ENCODE measurements around the gene SH3RF2.

SH3RF2 gene

DNA sequence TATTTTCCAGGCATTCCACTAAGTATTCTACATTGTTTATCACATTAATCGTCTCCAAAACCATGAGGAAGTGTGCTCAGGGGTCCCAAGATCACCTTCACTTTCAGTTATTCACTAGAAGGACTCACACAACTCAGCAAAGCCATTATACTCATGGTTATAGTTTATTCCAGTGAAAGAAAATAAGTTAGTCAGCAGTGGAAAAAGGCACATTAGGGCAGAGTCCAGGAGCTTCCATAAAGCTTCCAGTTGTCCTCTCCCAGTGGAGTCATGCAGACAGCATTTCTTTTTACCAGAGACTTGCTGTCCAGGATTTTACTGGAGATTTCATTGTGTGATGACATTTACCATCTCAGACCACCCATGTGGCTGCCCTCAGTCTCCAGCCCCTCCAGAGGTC lies 51.5 kb downstream of the SH3RF2 start:
- H4K20me1 ChIP-seq (ENCODE audit: insufficient read depth) = no peaks in the 10 kb centered on the region

DNA sequence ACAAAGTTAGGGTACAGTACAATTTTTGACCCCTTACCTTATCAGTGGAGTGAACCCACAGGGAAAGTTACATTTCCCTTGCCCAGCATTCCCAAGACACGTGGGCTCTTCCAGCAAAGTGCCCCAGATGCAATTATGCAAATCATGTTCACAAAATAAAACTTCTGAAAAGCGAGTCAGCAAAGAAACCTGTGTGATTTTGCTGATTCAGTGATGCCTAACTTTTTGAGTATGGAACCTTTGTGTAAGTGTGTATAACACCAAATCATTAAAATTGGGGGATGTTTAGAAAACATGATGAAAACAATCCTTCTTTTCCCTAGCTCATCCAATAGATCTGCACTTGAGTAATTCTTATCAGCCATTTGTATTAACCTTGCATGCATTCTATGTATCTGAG lies 52.6 kb downstream of the SH3RF2 start:
- Histone ChIP-seq H3K27me3 (ENCODE audit: insufficient read depth, low read depth) (no peaks in the 10 kb centered on the region), H3K9ac (no peak overlapping the region), H3K4me3 (IDR thresholded peaks at IDR 0.05; ENCODE audit: insufficient read depth, low read depth, low read length) (no peak overlapping the region), H4K20me1 (ENCODE audit: insufficient read depth) (no peaks in the 10 kb centered on the region), H2AFZ (ENCODE audit: low read depth) (no peak overlapping the region), H3K27ac (no peak overlapping the region), H3K4me1 (ENCODE audit: low read depth, poor library complexity, severe bottlenecking) (no peaks in the 10 kb centered on the region), H3K4me2 (no peak overlapping the region), H3K79me2 (ENCODE audit: insufficient read depth, low read depth) (no peaks in the 10 kb centered on the region), H3K36me3 (ENCODE audit: insufficient read depth) (no peaks in the 10 kb centered on the region)
- TF ChIP-seq, protein P1, sequence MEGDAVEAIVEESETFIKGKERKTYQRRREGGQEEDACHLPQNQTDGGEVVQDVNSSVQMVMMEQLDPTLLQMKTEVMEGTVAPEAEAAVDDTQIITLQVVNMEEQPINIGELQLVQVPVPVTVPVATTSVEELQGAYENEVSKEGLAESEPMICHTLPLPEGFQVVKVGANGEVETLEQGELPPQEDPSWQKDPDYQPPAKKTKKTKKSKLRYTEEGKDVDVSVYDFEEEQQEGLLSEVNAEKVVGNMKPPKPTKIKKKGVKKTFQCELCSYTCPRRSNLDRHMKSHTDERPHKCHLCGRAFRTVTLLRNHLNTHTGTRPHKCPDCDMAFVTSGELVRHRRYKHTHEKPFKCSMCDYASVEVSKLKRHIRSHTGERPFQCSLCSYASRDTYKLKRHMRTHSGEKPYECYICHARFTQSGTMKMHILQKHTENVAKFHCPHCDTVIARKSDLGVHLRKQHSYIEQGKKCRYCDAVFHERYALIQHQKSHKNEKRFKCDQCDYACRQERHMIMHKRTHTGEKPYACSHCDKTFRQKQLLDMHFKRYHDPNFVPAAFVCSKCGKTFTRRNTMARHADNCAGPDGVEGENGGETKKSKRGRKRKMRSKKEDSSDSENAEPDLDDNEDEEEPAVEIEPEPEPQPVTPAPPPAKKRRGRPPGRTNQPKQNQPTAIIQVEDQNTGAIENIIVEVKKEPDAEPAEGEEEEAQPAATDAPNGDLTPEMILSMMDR (conservative IDR thresholded peaks at IDR 0.05; ENCODE audit: low read depth, low read length) = no peak

More for the DNA sequence above, 51.5 kb downstream of the SH3RF2 start:
- Histone ChIP-seq H3K79me2 (ENCODE audit: insufficient read depth, low read depth) (no peaks in the 10 kb centered on the region), H2AFZ (ENCODE audit: low read depth) (no peak overlapping the region), H3K36me3 (ENCODE audit: insufficient read depth) (no peaks in the 10 kb centered on the region), H3K4me2 (no peak overlapping the region), H3K27ac (no peak overlapping the region), H3K4me3 (IDR thresholded peaks at IDR 0.05; ENCODE audit: insufficient read depth, low read depth, low read length) (no peak overlapping the region), H3K27me3 (ENCODE audit: insufficient read depth, low read depth) (no peaks in the 10 kb centered on the region), H3K4me1 (ENCODE audit: low read depth, poor library complexity, severe bottlenecking) (no peaks in the 10 kb centered on the region), H3K9ac (no peak overlapping the region)
- TF ChIP-seq, protein P1 (conservative IDR thresholded peaks at IDR 0.05; ENCODE audit: low read depth, low read length) = no peak

DNA sequence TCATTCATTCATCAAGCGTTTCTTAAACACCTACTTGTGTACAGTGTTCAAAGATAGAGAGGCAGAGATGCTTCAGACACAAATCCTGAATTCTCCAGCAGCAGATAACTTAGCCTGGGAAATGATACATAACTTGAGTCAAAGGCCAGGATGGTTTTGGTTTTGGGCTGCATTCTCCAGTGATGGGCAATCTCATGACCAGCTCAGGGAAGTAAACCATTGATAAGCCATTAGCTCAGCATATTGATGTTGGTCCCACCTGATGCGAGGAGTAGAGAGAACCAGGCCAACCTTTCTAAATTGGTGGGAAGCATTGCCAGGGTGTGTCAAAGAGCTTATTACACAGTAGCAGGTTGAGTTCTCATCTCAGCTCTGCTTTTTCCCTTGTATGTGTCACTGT lies 53.0 kb downstream of the SH3RF2 start:
- Histone ChIP-seq H3K9ac (no peak overlapping the region), H4K20me1 (ENCODE audit: insufficient read depth) (no peaks in the 10 kb centered on the region), H3K4me3 (IDR thresholded peaks at IDR 0.05; ENCODE audit: insufficient read depth, low read depth, low read length) (no peak overlapping the region), H2AFZ (ENCODE audit: low read depth) (no peak overlapping the region), H3K36me3 (ENCODE audit: insufficient read depth) (no peaks in the 10 kb centered on the region), H3K27ac (no peak overlapping the region), H3K4me1 (ENCODE audit: low read depth, poor library complexity, severe bottlenecking) (no peaks in the 10 kb centered on the region), H3K27me3 (ENCODE audit: insufficient read depth, low read depth) (no peaks in the 10 kb centered on the region), H3K79me2 (ENCODE audit: insufficient read depth, low read depth) (no peaks in the 10 kb centered on the region), H3K4me2 (no peak overlapping the region)
- TF ChIP-seq, protein P1 (conservative IDR thresholded peaks at IDR 0.05; ENCODE audit: low read depth, low read length) = no peak

DNA sequence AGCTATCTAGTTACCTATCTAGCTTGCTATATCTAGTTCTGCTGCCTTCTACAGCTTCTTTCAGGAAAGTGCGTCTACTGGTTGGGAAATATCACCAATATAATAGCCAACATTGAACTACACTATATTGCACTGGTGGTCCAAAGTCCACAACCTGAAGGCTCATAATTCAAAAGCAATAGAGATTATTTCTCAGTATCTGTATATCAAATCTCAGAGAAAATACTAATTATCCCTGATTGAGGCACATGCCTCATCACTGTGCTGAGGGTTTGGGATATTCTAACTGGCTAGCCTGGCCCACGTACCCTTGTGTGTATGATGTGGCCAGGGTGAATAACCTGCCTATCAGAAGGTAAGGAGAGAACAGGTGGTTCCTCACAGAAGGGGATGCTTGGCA lies 53.8 kb downstream of the SH3RF2 start:
- TF ChIP-seq, protein P1 (conservative IDR thresholded peaks at IDR 0.05; ENCODE audit: low read depth, low read length) = no peak
- Histone ChIP-seq H3K9ac (no peak overlapping the region), H3K27ac (no peak overlapping the region), H3K4me2 (no peak overlapping the region), H3K36me3 (ENCODE audit: insufficient read depth) (no peaks in the 10 kb centered on the region), H4K20me1 (ENCODE audit: insufficient read depth) (no peaks in the 10 kb centered on the region), H3K4me1 (ENCODE audit: low read depth, poor library complexity, severe bottlenecking) (no peaks in the 10 kb centered on the region), H2AFZ (ENCODE audit: low read depth) (no peak overlapping the region), H3K79me2 (ENCODE audit: insufficient read depth, low read depth) (no peaks in the 10 kb centered on the region), H3K4me3 (IDR thresholded peaks at IDR 0.05; ENCODE audit: insufficient read depth, low read depth, low read length) (no peak overlapping the region), H3K27me3 (ENCODE audit: insufficient read depth, low read depth) (no peaks in the 10 kb centered on the region)

Measured in KMS-11 (cell line).